HG03045 (cell line): ENCODE data around the gene PPM1G.
A peak's percentile ranks its signal among the peaks of the same experiment; 100 is the strongest.
"Not testable (repeated sequence)": the region's sequence is repeated elsewhere in the genome, so short reads cannot be mapped to it uniquely, and the experiment has no call there.

Experiments
- ATAC-seq: cut with Tn5 transposase; IDR thresholded peaks from one replicate; pipeline ENCODE4 v1.9.1; 2021; ENCODE audit warnings: mild to moderate bottlenecking, moderate library complexity; ENCODE audit not compliant: unreplicated experiment

Gene PPM1G

GRCh38 chr2:27376151-27376865 is 33.1 kb downstream of the PPM1G start:
- no peak for ATAC-seq

- no peak for ATAC-seq
These were observed 33.8 kb downstream of the PPM1G start for GRCh38 chr2:27375513-27376099.

GRCh38 chr2:27373567-27373966 is 35.8 kb downstream of the PPM1G start:
- no peak for ATAC-seq

- ATAC-seq, result no peak
These were observed 36.5 kb downstream of the PPM1G start for GRCh38 chr2:27372937-27373336.

GRCh38 chr2:27370816-27371620 is 38.4 kb downstream of the PPM1G start:
- peak; percentile 36 for ATAC-seq

- ATAC-seq, result peak; percentile 91
These were observed 39.2 kb downstream of the PPM1G start, which contains the start of the genes EIF2B4 and SNX17 for GRCh38 chr2:27370026-27370815. Gene EIF2B4, minus strand, starts transcription at chr2:27370338. Its CDS starts 24 bp downstream, at chr2:27370314. Gene SNX17, plus strand, starts transcription at chr2:27370616. Its CDS starts 128 bp downstream, at chr2:27370744.

GRCh38 chr2:27369471-27370025 is 39.8 kb downstream of the PPM1G start:
- ATAC-seq, result peak; percentile 11

GRCh38 chr2:27363933-27364332 is 45.5 kb downstream of the PPM1G start:
- ATAC-seq, result no peak

GRCh38 chr2:27362678-27363420 is 46.5 kb downstream of the PPM1G start:
- no peak for ATAC-seq

- ATAC-seq, result peak; percentile 75
These were observed 52.8 kb downstream of the PPM1G start, which contains the start of gene GTF3C2 for GRCh38 chr2:27356382-27357181. Gene GTF3C2, minus strand, starts transcription at chr2:27356764. Its CDS starts 13,210 bp downstream, at chr2:27343554.

- peak; percentile 27 for ATAC-seq
These were observed 53.4 kb downstream of the PPM1G start for GRCh38 chr2:27356056-27356381.

- no peak for ATAC-seq
These were observed 54.8 kb downstream of the PPM1G start for GRCh38 chr2:27354597-27354927.

- no peak for ATAC-seq
These were observed 55.4 kb downstream of the PPM1G start for GRCh38 chr2:27353762-27354596.

GRCh38 chr2:27353386-27353761 is 56.0 kb downstream of the PPM1G start:
- ATAC-seq, result not testable (repeated sequence)

- no peak for ATAC-seq
These were observed 57.4 kb downstream of the PPM1G start for GRCh38 chr2:27351802-27352598.

GRCh38 chr2:27350106-27350693 is 59.2 kb downstream of the PPM1G start:
- ATAC-seq, result no peak

GRCh38 chr2:27347641-27348040 is 61.8 kb downstream of the PPM1G start:
- no peak for ATAC-seq
